Osteoblast (primary cell): ENCODE data around the gene ZNHIT3. TPM values are rescaled to one million over a fixed set of nuclear protein-coding genes. Genes with fewer than 3 reads are reported as not detected.
A peak's percentile ranks its signal among the peaks of the same experiment; 100 is the strongest.

Experiments used
- DNase-seq: peaks from one replicate; pipeline ENCODE4 v3.0.0; 2011; ENCODE audit warnings: low spot score, mixed read lengths; ENCODE audit not compliant: insufficient read length; ENCODE audit errors: missing footprints
- H2AFZ ChIP-seq: 2 replicates; pipeline ENCODE4 v1.6.0; 2011; ENCODE audit warnings: mild to moderate bottlenecking, low read length
- H3K27ac ChIP-seq: 2 replicates; pipeline ENCODE4 v1.5.1; 2011; ENCODE audit warnings: mild to moderate bottlenecking, low read depth, low read length, moderate library complexity
- H3K27me3 ChIP-seq: 2 replicates; pipeline ENCODE4 v1.6.0; 2012; ENCODE audit warnings: mild to moderate bottlenecking, control low read depth, inconsistent platforms, low read length, moderate library complexity; ENCODE audit not compliant: insufficient read depth
- H3K36me3 ChIP-seq: 2 replicates; pipeline ENCODE4 v1.5.1; 2011; ENCODE audit warnings: mild to moderate bottlenecking, low read length, control low read depth, moderate library complexity; ENCODE audit not compliant: insufficient read depth
- H3K4me1 ChIP-seq: 2 replicates; pipeline ENCODE4 v1.5.1; 2011; ENCODE audit warnings: mild to moderate bottlenecking, low read length, control low read depth, moderate library complexity; ENCODE audit not compliant: insufficient read depth
- H3K4me2 ChIP-seq: 2 replicates; pipeline ENCODE4 v1.6.0; 2011; ENCODE audit warnings: mild to moderate bottlenecking, low read length; ENCODE audit not compliant: insufficient read depth
- H3K4me3 ChIP-seq: fragments of 200-600 bp; sonication (generic); 3 replicates; pipeline ENCODE4 v1.5.1; 2012; ENCODE audit warnings: mild to moderate bottlenecking, low read length, inconsistent platforms; ENCODE audit not compliant: insufficient read depth
- H3K79me2 ChIP-seq: 2 replicates; pipeline ENCODE4 v1.6.0; 2012; ENCODE audit warnings: mild to moderate bottlenecking, low read length, control low read depth, inconsistent platforms; ENCODE audit not compliant: insufficient read depth
- H3K9me3 ChIP-seq: 2 replicates; pipeline ENCODE4 v1.5.1; 2011; ENCODE audit warnings: low read depth, low read length, control low read depth
- H4K20me1 ChIP-seq: 2 replicates; pipeline ENCODE4 v1.6.0; 2012; ENCODE audit warnings: mild to moderate bottlenecking, low read length, control low read depth; ENCODE audit not compliant: insufficient read depth
- CTCF ChIP-seq: IDR thresholded peaks from 2 replicates; pipeline ENCODE4 v1.5.1; 2011; ENCODE audit warnings: mild to moderate bottlenecking, low read depth, low read length, moderate library complexity; ENCODE audit errors: extremely low read depth
- total RNA-seq: library from RNA; depleted of rRNA; stranded (reverse); fragments of >200 nt; gene quantifications from 2 replicates; pipeline ENCODE4 v1.2.3, GENCODE V29; 2012

Gene ZNHIT3
- total RNA-seq, 1 donor = 29.3 TPM

GRCh38 chr17:36463916-36464764, 22.3 kb upstream of the ZNHIT3 start:
- TF ChIP-seq CTCF = no peak
- Histone ChIP-seq H4K20me1 (no peaks in the 10 kb centered on the region), H2AFZ (no peak overlapping the region), H3K4me2 (no peak overlapping the region), H3K4me1 (no peaks in the 10 kb centered on the region), H3K27me3 (peaks cover 4% of the 10 kb centered on the region), H3K27ac (no peak overlapping the region), H3K9me3 (no peaks in the 10 kb centered on the region), H3K36me3 (no peaks in the 10 kb centered on the region), H3K79me2 (no peaks in the 10 kb centered on the region), H3K4me3 (no peak overlapping the region)
- DNase-seq = peak; percentile 96

- no peak overlapping the region for H3K4me3 ChIP-seq
- H3K9me3 ChIP-seq = no peaks in the 10 kb centered on the region
- H3K27me3 ChIP-seq = peaks cover 4% of the 10 kb centered on the region
- no peak overlapping the region for H3K27ac ChIP-seq
- TF ChIP-seq CTCF = no peak
- no peak overlapping the region for H3K4me2 ChIP-seq
- no peaks in the 10 kb centered on the region for H3K4me1 ChIP-seq
- no peaks in the 10 kb centered on the region for H3K79me2 ChIP-seq
- no peaks in the 10 kb centered on the region for H3K36me3 ChIP-seq
- no peak for DNase-seq
- no peaks in the 10 kb centered on the region for H4K20me1 ChIP-seq
- no peak overlapping the region for H2AFZ ChIP-seq
Measured at GRCh38 chr17:36464765-36465088, 21.8 kb upstream of the ZNHIT3 start.

- no peak for TF ChIP-seq CTCF
- H3K79me2 ChIP-seq = no peaks in the 10 kb centered on the region
- DNase-seq = no peak
Measured at GRCh38 chr17:36468903-36469635, 17.4 kb upstream of the ZNHIT3 start.

GRCh38 chr17:36469733-36470132, 16.7 kb upstream of the ZNHIT3 start:
- no peaks in the 10 kb centered on the region for H3K4me1 ChIP-seq
- H3K4me2 ChIP-seq = no peak overlapping the region
- no peak overlapping the region for H3K4me3 ChIP-seq
- no peak for DNase-seq
- H4K20me1 ChIP-seq = no peaks in the 10 kb centered on the region
- no peak for TF ChIP-seq CTCF
- peaks cover 4% of the 10 kb centered on the region for H3K27me3 ChIP-seq
- H2AFZ ChIP-seq = no peak overlapping the region
- H3K79me2 ChIP-seq = no peaks in the 10 kb centered on the region
- H3K36me3 ChIP-seq = no peaks in the 10 kb centered on the region
- H3K27ac ChIP-seq = no peak overlapping the region
- no peaks in the 10 kb centered on the region for H3K9me3 ChIP-seq

More at GRCh38 chr17:36468903-36469635, 17.4 kb upstream of the ZNHIT3 start:
- no peaks in the 10 kb centered on the region for H3K9me3 ChIP-seq
- no peaks in the 10 kb centered on the region for H4K20me1 ChIP-seq
- no peak overlapping the region for H3K27ac ChIP-seq
- H3K27me3 ChIP-seq = peaks cover 4% of the 10 kb centered on the region
- no peak overlapping the region for H2AFZ ChIP-seq
- H3K4me1 ChIP-seq = no peaks in the 10 kb centered on the region
- no peak overlapping the region for H3K4me2 ChIP-seq
- no peak overlapping the region for H3K4me3 ChIP-seq
- H3K36me3 ChIP-seq = no peaks in the 10 kb centered on the region
